Measurements from ENCODE around the gene SMAD5. TPM values are rescaled to one million over a fixed set of nuclear protein-coding genes. Genes with fewer than 3 reads are reported as not detected.

The SMAD5 gene
- total and polyA plus RNA-seq, 2 experiments from 2014 or later = 37.5 to 56.6 TPM

DNA sequence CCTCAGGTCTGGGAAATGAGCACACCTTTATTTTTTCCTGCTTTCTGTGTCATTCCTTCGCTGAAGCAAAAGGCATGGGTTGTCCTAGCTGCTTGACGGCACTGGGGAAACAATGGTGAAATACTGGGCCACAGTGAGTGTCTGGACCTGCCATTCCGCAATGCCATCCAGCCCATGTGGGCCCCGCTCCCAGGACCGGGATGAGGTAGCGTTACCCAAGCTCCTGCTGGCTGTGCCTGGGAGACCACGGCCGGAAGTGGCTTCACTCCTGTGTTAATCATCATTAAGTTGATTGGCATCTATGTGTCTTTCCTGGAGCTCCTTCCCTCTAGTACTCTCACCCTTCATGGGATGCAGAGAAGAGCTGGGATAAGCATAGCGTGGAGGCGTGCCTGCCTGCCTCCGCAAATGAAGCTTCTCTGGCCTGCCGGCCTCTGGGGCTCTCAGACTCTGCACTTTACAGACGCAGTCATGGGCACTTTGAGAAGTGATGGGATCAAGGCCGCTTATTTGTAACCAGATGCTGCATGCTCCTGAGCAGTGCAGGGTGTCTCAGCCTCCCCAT is 76.8 kb downstream of the SMAD5 start:
- no peak overlapping the region for H3K27ac ChIP-seq (ENCODE audit: low read depth)
- H3K27ac Mint-ChIP-seq = no peak overlapping the region
- H3K27me3 ChIP-seq (ENCODE audit: insufficient read depth) = peaks cover 47% of the 10 kb centered on the region
- peaks cover 57% of the 10 kb centered on the region for H3K27me3 Mint-ChIP-seq (ENCODE audit: insufficient read depth, low read depth, poor library complexity)
- H3K4me1 Mint-ChIP-seq = peaks cover 6% of the 10 kb centered on the region; the same call in 2 of the 3 replicates
- H3K36me3 ChIP-seq (ENCODE audit: insufficient read depth) = no peaks in the 10 kb centered on the region
- H3K4me3 Mint-ChIP-seq = no peak overlapping the region
- peaks cover 12% of the 10 kb centered on the region; the same call in 2 of the 3 replicates for H3K9me3 Mint-ChIP-seq
- no peaks in the 10 kb centered on the region for H3F3A ChIP-seq (replicated peaks; ENCODE audit: low read depth)
- H3K36me3 Mint-ChIP-seq (ENCODE audit: low read depth) = peaks cover 7% of the 10 kb centered on the region; the same call in 2 of the 3 replicates
- no peaks in the 10 kb centered on the region for H3K9me2 ChIP-seq (ENCODE audit: insufficient read depth)
- no peak overlapping the region for H3K4me3 ChIP-seq
- H3K4me2 ChIP-seq = no peak overlapping the region
- DNase-seq (ENCODE audit: low spot score) = no peak
- H4K20me1 ChIP-seq (replicated peaks; ENCODE audit: insufficient read depth) = no peaks in the 10 kb centered on the region
- H2AFZ ChIP-seq = no peak overlapping the region
- no peak for ATAC-seq
- no peaks in the 10 kb centered on the region for H3K4me1 ChIP-seq (ENCODE audit: insufficient read depth)
- TF ChIP-seq ZNF331 (CRISPR knock-in tag; IDR thresholded peaks at IDR 0.05; ENCODE audit: low read depth) = no peak
- TF ChIP-seq NANOG (IDR thresholded peaks at IDR 0.05; ENCODE audit: borderline replicate concordance) = no peak
- no peak for TF ChIP-seq ZNF114 (CRISPR knock-in tag; IDR thresholded peaks at IDR 0.05)
- no peak for TF ChIP-seq CREB1 (CRISPR knock-in tag; IDR thresholded peaks at IDR 0.05; ENCODE audit: low read depth)
- TF ChIP-seq EZH2 (IDR thresholded peaks at IDR 0.05; ENCODE audit: low read depth, unreplicated experiment) = no peak
- no peak for TF ChIP-seq ETS1 (IDR thresholded peaks at IDR 0.05)
- no peak for TF ChIP-seq POLR2AphosphoS5 (IDR thresholded peaks at IDR 0.05; ENCODE audit: low read depth)
- no peak for TF ChIP-seq REST (IDR thresholded peaks at IDR 0.05; ENCODE audit: unreplicated experiment)
- TF ChIP-seq, protein P1, sequence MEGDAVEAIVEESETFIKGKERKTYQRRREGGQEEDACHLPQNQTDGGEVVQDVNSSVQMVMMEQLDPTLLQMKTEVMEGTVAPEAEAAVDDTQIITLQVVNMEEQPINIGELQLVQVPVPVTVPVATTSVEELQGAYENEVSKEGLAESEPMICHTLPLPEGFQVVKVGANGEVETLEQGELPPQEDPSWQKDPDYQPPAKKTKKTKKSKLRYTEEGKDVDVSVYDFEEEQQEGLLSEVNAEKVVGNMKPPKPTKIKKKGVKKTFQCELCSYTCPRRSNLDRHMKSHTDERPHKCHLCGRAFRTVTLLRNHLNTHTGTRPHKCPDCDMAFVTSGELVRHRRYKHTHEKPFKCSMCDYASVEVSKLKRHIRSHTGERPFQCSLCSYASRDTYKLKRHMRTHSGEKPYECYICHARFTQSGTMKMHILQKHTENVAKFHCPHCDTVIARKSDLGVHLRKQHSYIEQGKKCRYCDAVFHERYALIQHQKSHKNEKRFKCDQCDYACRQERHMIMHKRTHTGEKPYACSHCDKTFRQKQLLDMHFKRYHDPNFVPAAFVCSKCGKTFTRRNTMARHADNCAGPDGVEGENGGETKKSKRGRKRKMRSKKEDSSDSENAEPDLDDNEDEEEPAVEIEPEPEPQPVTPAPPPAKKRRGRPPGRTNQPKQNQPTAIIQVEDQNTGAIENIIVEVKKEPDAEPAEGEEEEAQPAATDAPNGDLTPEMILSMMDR (conservative IDR thresholded peaks at IDR 0.05; ENCODE audit: low read depth in 2 of 2) = no peak
- TF ChIP-seq EZH2phosphoT487 (IDR thresholded peaks at IDR 0.05; ENCODE audit: unreplicated experiment) = no peak
- TF ChIP-seq ZNF462 (CRISPR knock-in tag; IDR thresholded peaks at IDR 0.05) = no peak
- TF ChIP-seq JUNB (IDR thresholded peaks at IDR 0.05; ENCODE audit: unreplicated experiment) = no peak
- no peak for TF ChIP-seq STAT1 (IDR thresholded peaks at IDR 0.05; ENCODE audit: unreplicated experiment)
- no peaks in the 10 kb centered on the region for H3K79me2 ChIP-seq (replicated peaks; ENCODE audit: insufficient read depth)
